Peyer's patch (tissue), 4 donors: ENCODE measurements around the gene KRT33A.

Source experiments
- CTCF ChIP-seq, 6 experiments: fragments of 450-650 bp in 4 of 6; fragments of 200-600 bp in 2 of 6; sonication (generic) in 1 of 6; IDR thresholded peaks; one replicate each; pipeline ENCODE4 v1.5.1; 2017 to 2019; ENCODE audit warnings: antibody characterized with exemption in 6 of 6, mild to moderate bottlenecking in 3 of 6, moderate library complexity in 1 of 6
- POLR2A ChIP-seq, 2 donors: fragments of 450-650 bp; IDR thresholded peaks; one replicate each; pipeline ENCODE4 v1.5.1; 2017; ENCODE audit warnings: antibody characterized with exemption in 2 of 2, mild to moderate bottlenecking in 2 of 2, moderate library complexity in 2 of 2

- TF ChIP-seq POLR2A (IDR thresholded peaks at IDR 0.05), result no peak
- TF ChIP-seq CTCF (IDR thresholded peaks at IDR 0.05), result no peak
Observed at GRCh38 chr17:41335747-41336146, 14.9 kb downstream of the KRT33A start.
